GM12891 (cell line): Measurements from ENCODE around the gene STIM1.

Experiments used
- PAX5 ChIP-seq: IDR thresholded peaks from 2 replicates; pipeline ENCODE4 v1.6.1; 2011; ENCODE audit warnings: low read length, moderate library complexity, mild to moderate bottlenecking; ENCODE audit not compliant: insufficient read depth, severe bottlenecking
- POLR2A ChIP-seq: IDR thresholded peaks from 2 replicates; pipeline ENCODE4 v1.6.1; 2011; ENCODE audit warnings: low read depth, low read length, control low read depth
- POLR2AphosphoS5 ChIP-seq: IDR thresholded peaks from 2 replicates; pipeline ENCODE4 v1.6.1; 2011; ENCODE audit warnings: low read depth, low read length, control low read depth
- POU2F2 ChIP-seq: IDR thresholded peaks from 2 replicates; pipeline ENCODE4 v1.6.1; 2011; ENCODE audit warnings: low read depth, mild to moderate bottlenecking, control low read depth, low read length, moderate library complexity
- SPI1 ChIP-seq: IDR thresholded peaks from 2 replicates; pipeline ENCODE4 v1.6.1; 2011; ENCODE audit warnings: low read depth, low read length, control low read depth
- TAF1 ChIP-seq: IDR thresholded peaks from 2 replicates; pipeline ENCODE4 v1.6.1; 2011; ENCODE audit warnings: low read depth, low read length, control low read depth

- no peak for TF ChIP-seq POLR2A
- peak; percentile 48; the same call in 1 of the 2 replicates for TF ChIP-seq SPI1
- no peak for TF ChIP-seq TAF1
- TF ChIP-seq POLR2AphosphoS5 = no peak
- TF ChIP-seq POU2F2 = no peak
- TF ChIP-seq PAX5 = no peak
Measured at GRCh38 chr11:4085575-4085974, 230.1 kb downstream of the STIM1 start.
